Astrocyte (in vitro differentiated cells and primary cell): ENCODE measurements around the gene RAD50.

Source experiments
- CTCF ChIP-seq: IDR thresholded peaks from 2 replicates; pipeline ENCODE4 v1.5.1; 2011; ENCODE audit warnings: low read depth, mild to moderate bottlenecking, inconsistent platforms, low read length, moderate library complexity; ENCODE audit not compliant: insufficient read depth
- EZH2 ChIP-seq: IDR thresholded peaks from 2 replicates; pipeline ENCODE4 v1.6.1; 2012; ENCODE audit warnings: mild to moderate bottlenecking, low read length, inconsistent platforms; ENCODE audit not compliant: insufficient read depth

DNA sequence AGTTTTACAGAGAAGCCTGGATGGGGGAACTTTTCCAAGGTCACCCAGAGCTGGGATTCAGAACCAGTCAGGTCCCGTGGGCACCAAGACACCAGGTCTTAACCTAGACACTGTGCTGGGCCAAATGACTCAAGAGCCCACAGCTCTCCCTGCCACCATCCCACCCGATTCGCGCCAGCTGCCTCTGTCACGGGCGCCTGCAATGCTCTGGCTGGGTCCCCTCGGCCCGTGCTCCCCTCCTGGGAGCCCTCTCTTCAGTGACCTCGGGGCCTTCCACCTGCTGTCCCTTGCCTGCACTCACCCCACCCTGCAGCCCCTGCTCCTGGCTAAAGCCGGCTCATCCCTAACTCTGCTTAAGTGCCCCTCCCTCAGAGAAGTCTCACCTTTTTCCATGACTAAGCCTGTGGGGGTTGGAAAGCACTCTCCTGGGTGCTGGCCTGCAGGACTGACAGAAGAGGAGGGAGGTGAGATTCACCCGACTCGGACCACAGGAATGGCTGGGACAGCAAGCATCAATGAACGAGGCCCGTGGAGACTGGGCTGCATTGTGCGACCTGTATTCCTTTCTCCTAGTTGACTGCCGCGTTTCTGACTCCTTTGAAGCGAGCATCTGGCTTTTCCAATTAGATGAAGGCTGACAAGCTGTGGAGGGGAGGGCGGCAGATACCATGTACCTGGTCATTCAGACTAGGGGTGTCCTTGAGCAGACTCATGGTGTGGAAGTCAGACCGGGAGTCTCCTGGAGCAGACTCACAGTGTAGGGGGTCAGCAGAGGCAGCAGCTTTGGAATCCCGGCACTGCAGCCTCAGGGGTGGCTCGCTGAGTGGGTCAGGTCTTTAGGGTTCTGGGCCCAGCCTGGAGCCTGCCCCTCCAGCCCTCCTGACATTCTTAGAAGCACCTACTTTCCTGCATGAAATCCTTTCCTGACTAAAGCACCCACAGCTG lies 111.3 kb downstream of the RAD50 start:
- no peak for TF ChIP-seq CTCF
- no peak for TF ChIP-seq EZH2
